ENCODE results near the gene TMEM272.

DNA sequence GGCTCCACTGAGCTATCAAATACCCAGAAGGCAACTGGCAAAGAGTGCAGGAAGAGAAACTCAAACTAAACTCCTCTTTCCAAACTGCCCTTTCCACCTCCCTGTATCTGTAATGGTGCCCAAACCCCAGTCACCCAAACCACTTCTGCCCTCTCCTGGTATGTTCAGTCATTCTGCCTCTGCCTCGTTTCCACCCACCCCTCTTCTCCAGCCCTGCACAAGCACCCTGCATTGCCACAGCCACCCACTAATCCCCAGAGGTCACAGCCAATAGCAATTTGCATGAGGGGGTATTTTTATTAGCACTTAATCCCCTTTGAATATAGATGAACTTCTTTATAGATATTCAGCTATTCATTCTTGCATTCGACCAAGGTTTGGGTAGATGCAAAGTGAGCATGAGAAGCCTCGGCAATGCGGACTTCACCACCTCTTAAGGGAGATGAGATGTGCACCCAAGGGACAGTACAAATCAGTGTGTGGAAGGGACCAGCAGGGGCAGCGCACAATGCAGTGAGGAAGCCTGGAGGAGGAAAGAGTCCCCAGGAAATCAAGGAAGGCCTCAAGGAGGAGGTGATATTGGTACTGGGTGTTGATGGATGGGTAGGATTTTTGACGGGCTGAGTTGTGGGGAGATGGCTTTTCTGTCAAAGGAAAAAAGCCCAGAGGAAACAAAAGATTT, 12.4 kb downstream of the TMEM272 start:
- TF ChIP-seq, protein P1, sequence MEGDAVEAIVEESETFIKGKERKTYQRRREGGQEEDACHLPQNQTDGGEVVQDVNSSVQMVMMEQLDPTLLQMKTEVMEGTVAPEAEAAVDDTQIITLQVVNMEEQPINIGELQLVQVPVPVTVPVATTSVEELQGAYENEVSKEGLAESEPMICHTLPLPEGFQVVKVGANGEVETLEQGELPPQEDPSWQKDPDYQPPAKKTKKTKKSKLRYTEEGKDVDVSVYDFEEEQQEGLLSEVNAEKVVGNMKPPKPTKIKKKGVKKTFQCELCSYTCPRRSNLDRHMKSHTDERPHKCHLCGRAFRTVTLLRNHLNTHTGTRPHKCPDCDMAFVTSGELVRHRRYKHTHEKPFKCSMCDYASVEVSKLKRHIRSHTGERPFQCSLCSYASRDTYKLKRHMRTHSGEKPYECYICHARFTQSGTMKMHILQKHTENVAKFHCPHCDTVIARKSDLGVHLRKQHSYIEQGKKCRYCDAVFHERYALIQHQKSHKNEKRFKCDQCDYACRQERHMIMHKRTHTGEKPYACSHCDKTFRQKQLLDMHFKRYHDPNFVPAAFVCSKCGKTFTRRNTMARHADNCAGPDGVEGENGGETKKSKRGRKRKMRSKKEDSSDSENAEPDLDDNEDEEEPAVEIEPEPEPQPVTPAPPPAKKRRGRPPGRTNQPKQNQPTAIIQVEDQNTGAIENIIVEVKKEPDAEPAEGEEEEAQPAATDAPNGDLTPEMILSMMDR (IDR thresholded peaks at IDR 0.05; ENCODE audit: borderline replicate concordance, extremely low read depth, low read length, poor library complexity, severe bottlenecking) = peak; percentile 46
- TF ChIP-seq EZH2 (IDR thresholded peaks at IDR 0.05; ENCODE audit: borderline replicate concordance, low read depth, low read length, severe bottlenecking) = no peak
